HTERT RPE-1 (cell line): ENCODE data around the gene VAMP4.
"Not testable (repeated sequence)": the region's sequence is repeated elsewhere in the genome, so short reads cannot be mapped to it uniquely, and the experiment has no call there.

Experiments used
- in situ Hi-C: fragments of 300-500 bp; cut with MboI; formaldehyde crosslinking; loops from 4 replicates; pipeline ENCODE4 v1.14.3; 2020; ENCODE audit warnings: low sequenced_read_pairs

The VAMP4 gene

GRCh38 chr1:171707583-171707982 is 34.3 kb downstream of the VAMP4 start:
- in situ Hi-C loops: no loop called here

- in situ Hi-C loops: no loop called here
These were observed 39.3 kb downstream of the VAMP4 start for GRCh38 chr1:171702598-171702997.

GRCh38 chr1:171699531-171699930 is 42.3 kb downstream of the VAMP4 start:
- in situ Hi-C loops: no loop called here

GRCh38 chr1:171695772-171696171 is 46.1 kb downstream of the VAMP4 start:
- in situ Hi-C loops: not testable (repeated sequence)

- in situ Hi-C loops: not testable (repeated sequence)
These were observed 48.3 kb downstream of the VAMP4 start for GRCh38 chr1:171693541-171693940.

- in situ Hi-C loops: no loop called here
These were observed 58.0 kb downstream of the VAMP4 start for GRCh38 chr1:171683870-171684269.

- in situ Hi-C loops: no loop called here
These were observed 61.5 kb downstream of the VAMP4 start for GRCh38 chr1:171680339-171680738.

GRCh38 chr1:171676823-171677222 is 65.0 kb downstream of the VAMP4 start:
- in situ Hi-C loops: no loop called here

- in situ Hi-C loops: no loop called here
These were observed 67.1 kb downstream of the VAMP4 start for GRCh38 chr1:171674431-171675405.

GRCh38 chr1:171670739-171671138 is 71.1 kb downstream of the VAMP4 start:
- in situ Hi-C loops: no loop called here

- in situ Hi-C loops: no loop called here
These were observed 73.5 kb downstream of the VAMP4 start for GRCh38 chr1:171668372-171668771.

GRCh38 chr1:171666114-171666769 is 75.6 kb downstream of the VAMP4 start:
- in situ Hi-C loops: no loop called here

- in situ Hi-C loops: no loop called here
These were observed 76.9 kb downstream of the VAMP4 start for GRCh38 chr1:171664976-171665375.

- in situ Hi-C loops: no loop called here
These were observed 77.8 kb downstream of the VAMP4 start for GRCh38 chr1:171663854-171664575.

GRCh38 chr1:171663036-171663853 is 78.6 kb downstream of the VAMP4 start:
- in situ Hi-C loops: no loop called here

- in situ Hi-C loops: no loop called here
These were observed 80.7 kb downstream of the VAMP4 start for GRCh38 chr1:171661076-171661650.

GRCh38 chr1:171656206-171656605 is 85.7 kb downstream of the VAMP4 start:
- in situ Hi-C loops: not testable (repeated sequence)

- in situ Hi-C loops: no loop called here
These were observed 86.1 kb downstream of the VAMP4 start for GRCh38 chr1:171655746-171656116.

GRCh38 chr1:171654942-171655745 is 86.7 kb downstream of the VAMP4 start:
- in situ Hi-C loops: no loop called here
